ENCODE results near the gene IGF1.

IGF1 gene

DNA sequence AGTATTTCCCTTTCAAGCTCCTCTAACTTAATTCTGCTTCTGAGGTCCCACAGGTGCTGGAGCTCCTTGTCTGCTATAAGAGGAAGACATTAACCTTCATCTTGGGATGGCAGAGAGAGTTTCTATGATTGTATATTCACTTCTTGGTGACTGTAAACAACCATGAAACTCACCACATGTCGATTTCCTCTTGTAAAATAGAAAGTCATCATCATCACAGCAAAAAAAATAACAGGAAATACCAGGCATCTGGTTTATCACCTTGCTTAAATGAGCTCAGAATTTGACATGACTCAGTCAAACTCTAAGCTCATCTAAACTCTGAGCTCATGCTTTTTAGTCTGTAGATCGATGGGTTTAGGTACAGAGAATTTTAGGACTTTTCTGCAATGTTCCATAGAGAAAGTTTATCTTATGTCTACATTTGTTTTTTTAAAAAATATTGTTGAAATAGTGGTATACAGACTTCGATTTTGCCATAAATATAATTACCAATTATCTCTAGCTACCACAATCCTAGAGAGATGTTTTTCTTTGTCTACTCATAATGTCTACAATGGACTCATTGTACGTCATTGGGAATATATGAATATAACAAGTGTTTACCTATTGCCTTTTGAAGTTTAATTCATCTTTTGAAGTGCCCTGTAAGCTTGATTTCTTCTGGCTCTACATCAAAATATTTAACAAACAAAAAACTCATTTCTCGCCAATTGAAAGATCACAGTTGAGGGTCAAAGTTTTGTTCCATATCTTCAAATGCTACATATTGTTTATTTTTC lies 58.4 kb downstream of the IGF1 start:
- no peak for TF ChIP-seq POLR2A (IDR thresholded peaks at IDR 0.05; ENCODE audit: low read depth, low read length)
- no peak for DNase-seq (ENCODE audit: insufficient read length, low spot score)
- FAIRE-seq = no peak

DNA sequence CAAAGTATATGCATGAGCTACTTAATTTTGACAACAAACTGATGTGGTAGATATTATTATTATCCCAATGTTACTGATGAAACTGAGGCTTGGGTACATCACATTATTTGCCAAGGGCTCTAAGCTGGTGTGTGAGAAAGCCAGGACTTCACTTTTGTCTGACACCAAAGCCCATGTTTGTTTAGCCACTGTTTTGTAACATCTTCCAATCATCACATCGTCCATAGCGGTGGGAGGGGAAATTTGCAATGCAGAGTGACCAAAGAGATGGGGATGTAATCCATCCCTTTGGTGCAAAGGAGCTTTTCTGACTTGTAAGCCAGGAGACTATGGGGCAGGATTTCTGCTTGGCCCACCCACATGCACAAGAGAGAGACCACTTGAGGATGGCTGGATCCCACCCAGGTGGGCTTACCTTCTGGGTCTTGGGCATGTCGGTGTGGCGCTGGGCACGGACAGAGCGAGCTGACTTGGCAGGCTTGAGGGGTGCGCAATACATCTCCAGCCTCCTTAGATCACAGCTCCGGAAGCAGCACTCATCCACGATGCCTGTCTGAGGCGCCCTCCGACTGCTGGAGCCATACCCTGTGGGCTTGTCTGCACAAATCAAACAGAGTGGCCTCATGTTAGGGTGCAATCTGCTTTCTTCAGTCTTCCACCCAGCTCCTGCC lies 61.1 kb downstream of the IGF1 start:
- no peak for FAIRE-seq
- TF ChIP-seq POLR2A (IDR thresholded peaks at IDR 0.05; ENCODE audit: low read depth, low read length) = no peak
- no peak for DNase-seq (ENCODE audit: insufficient read length, low spot score)

DNA sequence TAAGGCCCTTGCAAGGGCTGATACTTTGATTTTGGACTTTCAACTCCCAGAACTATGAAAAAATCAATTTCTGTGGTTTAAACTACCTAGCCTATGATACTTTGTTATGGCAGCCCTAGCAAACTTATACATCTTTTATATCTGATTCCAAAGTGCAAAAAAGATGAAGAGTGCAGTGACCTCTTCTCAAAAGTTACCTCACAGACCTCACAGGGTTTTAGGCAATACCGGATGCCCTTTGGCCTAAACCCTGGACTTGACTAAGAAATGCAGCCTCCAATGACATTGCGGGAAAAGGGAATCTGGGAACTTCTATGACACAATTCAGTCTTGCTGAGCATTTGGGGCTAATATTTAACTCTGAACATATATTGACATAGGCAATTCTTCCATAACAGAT lies 63.3 kb downstream of the IGF1 start:
- DNase-seq (ENCODE audit: insufficient read length, low spot score) = no peak
- TF ChIP-seq POLR2A (IDR thresholded peaks at IDR 0.05; ENCODE audit: low read depth, low read length) = no peak
- no peak for FAIRE-seq

DNA sequence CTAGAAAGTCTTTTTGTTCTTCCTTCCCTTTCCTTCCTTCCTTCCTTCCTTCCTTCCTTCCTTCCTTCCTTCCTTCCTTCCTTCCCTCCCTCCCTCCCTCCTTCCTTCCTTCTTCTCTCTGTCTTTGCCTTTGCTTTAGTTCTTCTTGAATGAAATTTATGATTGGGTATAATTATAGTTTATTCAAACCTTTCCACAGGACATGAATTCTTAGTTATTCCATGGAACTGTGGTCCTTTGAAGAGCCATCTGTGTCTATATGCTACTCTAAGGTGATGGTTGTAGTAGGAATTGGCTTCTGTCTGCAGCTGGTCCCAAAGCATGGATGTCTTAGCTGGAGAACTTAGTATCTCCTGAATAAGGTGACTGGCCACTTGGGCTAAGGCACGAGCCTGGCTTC lies 64.8 kb downstream of the IGF1 start:
- TF ChIP-seq POLR2A (IDR thresholded peaks at IDR 0.05; ENCODE audit: low read depth, low read length) = no peak
- DNase-seq (ENCODE audit: insufficient read length, low spot score) (no peak), FAIRE-seq (no peak)

DNA sequence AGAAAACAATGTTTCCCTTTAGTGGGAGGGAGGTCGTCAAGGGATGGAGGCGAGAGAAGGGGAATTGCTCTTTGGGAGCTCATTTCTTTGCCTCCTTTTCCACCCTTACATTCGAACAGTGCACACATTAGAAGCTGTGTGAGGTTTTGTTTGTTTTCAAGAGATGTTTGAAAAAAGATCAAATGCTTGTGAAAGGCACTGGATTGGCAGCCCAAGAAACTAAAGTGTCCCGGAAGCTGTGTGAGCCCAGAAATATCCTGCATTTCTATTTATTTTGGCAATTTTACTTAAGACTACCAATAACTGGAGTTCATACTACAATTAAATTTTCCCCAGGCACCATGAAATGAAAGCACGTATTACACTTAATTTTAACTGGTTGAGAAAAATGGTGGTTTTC lies 67.0 kb downstream of the IGF1 start:
- FAIRE-seq (no peak), DNase-seq (ENCODE audit: insufficient read length, low spot score) (no peak)
- no peak for TF ChIP-seq POLR2A (IDR thresholded peaks at IDR 0.05; ENCODE audit: low read depth, low read length)

DNA sequence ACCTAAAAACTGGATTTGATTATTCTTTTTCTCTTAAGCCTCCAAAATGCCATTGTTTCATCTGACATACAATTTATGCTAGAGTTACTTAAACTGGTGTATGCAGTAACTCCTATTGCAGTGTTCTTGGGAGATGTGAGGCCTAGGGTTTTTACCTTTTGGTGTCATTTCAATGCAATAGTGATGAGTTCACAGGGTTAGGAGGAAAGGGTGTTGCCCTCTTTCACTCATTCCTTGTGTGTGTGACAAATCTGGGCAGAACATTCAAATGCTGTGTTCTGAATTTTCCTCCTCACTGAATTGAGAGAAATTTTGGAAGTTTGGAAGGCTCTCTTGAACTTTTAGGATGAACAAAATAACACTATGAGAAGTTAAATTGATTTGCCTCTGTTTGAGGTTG lies 69.9 kb downstream of the IGF1 start:
- TF ChIP-seq POLR2A (IDR thresholded peaks at IDR 0.05; ENCODE audit: low read depth, low read length) = no peak
- FAIRE-seq = no peak
- no peak for DNase-seq (ENCODE audit: insufficient read length, low spot score)

DNA sequence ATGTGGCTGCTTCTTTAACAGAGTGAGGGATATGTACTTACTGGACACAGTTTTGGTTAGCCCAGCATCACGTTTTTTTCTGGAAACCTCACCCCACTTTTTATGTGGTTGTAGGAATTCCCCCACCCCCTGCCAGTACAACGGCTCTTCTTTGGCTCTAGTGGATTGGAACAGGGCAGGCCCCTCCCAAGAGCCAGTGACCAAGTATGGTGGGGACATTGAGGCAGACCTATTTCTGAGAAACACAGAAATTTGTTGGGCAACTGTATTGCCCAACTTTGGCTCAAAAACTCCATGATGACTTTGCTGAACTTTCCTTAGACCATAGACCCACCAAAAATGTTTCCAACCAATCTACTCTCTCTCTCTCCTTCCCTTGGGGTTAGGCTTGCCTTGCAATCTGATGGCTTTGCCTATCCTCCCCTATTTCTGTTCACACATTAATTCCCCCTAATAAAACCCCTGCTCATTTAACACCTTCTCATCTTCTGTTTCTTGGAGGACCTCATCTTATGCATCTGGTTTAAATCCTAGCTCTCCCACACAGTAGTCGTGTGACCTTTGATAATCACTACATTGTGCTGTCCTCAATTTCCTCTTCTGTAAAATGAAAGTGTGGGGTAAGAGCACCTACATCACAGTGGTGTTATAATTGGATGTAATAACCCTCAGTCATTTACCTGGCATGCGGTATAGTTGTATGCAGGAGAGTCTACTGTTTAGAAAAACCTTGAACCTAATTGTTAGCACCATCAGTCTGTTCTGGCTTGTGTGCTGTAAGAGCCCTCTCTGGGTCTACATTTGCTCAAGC lies 71.7 kb downstream of the IGF1 start:
- no peak for TF ChIP-seq POLR2A (IDR thresholded peaks at IDR 0.05; ENCODE audit: low read depth, low read length)
- FAIRE-seq (no peak), DNase-seq (ENCODE audit: insufficient read length, low spot score) (no peak)

DNA sequence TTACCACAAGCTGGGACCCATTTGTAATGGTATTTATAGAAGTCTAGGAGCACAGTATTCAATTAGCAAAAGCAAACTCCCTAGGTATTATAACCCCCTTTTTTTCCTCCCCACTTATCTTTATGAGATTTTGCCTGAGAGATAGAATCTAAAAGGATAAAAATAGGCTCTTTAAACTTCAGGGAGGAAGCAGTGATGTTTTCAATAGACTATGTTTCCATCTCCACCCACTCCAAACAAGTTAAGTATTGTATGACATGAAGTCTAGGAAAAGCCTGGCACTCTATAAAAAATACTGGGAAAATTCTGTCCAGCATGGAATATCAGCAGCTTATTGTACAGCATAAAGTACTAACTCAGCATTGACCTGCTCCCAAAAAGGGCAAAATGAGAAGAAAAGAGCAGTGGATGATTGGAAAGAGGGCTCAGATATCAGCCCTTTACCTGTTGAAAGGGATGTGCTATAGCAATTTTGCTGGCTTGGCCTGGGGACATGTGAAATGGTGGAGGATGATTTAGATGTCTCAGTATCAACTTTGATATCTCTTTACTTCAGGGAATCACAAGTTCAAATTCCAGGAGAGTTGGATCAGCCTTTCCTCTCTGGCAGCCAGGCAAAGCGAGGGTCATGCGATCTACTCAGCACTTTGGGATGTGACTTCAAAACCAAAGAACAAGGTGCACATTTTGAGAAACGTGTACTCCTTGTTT lies 72.4 kb downstream of the IGF1 start:
- no peak for DNase-seq (ENCODE audit: insufficient read length, low spot score)
- no peak for TF ChIP-seq POLR2A (IDR thresholded peaks at IDR 0.05; ENCODE audit: low read depth, low read length)
- FAIRE-seq = no peak

DNA sequence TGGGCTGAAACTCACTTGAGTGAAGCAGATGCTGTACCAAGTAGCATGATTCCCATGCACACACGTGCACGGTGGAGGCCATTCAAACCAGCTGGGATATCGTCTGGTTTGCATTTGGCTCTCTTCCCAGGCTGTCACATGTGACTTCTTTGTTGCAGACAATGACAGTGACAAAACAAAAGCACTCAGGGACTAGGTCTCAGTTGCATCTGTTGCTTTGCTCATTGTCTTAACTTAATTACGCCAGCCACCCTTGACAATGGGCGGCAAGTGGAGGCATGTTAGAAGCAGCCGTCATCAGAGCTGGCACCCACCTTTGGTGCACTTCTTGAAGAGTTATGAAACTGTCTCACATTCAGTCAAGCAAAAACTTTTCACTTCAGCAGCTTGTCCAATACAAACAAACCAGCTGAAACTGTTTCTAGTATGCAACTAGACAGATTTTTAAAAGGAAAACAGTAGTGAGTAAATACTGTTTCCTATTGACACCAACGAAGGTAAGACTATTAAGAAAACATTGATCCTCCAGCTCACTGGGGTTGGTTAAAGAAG lies 74.3 kb downstream of the IGF1 start:
- FAIRE-seq = no peak
- no peak for TF ChIP-seq POLR2A (IDR thresholded peaks at IDR 0.05; ENCODE audit: low read depth, low read length)
- no peak for DNase-seq (ENCODE audit: insufficient read length, low spot score)

DNA sequence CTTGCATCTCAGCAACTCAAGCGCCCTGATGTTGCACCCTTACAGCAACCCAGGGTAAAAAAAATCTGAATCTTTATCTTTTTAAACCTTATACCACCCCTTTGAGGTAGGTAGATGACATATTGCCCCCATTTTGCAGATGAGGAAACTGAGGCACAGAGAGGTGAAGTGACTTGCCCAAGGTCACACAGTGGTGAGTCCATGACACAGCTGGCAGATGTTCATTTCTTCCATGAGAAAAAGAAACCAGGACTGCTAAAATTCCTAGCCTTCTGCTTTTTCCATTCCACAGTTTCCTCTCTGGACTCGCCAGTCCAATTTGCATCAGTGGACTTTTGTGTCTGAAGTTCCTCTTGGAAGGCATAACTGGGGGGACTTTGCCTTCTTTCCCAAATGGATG lies 79.3 kb downstream of the IGF1 start:
- FAIRE-seq (no peak), DNase-seq (ENCODE audit: insufficient read length, low spot score) (no peak)
- TF ChIP-seq POLR2A (IDR thresholded peaks at IDR 0.05; ENCODE audit: low read depth, low read length) = no peak

DNA sequence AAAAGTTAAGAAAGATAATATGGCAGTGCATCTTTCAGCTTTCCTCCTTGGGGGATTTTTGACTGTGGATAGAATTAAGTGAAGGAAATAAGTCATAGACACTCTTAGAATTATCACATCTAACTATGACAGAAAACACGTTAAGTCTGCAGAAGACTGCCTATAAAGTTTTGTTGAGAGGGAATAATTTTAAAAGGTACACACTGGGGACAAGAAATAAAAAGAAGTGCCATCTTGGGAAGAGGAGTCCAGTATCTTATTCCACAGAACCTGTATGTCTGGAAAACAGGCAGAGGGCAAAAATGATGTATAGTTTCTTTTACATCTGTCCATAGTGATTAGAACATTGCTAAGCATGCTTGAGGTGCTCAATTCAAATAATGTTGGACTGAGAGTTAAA lies 80.7 kb downstream of the IGF1 start:
- FAIRE-seq (no peak), DNase-seq (ENCODE audit: insufficient read length, low spot score) (no peak)
- no peak for TF ChIP-seq POLR2A (IDR thresholded peaks at IDR 0.05; ENCODE audit: low read depth, low read length)

DNA sequence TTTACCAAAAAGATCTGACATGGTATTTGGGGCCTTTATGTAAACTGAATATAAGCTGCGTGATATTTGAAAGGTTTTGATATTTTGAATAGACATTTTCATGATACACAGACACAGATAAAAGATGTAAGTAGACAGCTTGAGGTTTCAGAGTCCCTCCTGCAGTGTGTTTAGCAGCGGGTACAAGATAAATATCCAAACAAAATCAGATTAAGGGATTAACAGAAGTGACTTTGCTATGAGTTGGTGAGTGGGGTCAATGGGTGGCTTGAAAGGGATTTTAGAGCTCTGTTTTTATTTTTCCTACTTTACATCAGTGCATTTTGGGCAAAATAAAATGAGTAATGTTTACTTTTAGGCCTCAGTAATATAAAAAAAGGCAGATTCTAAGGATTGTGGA lies 84.1 kb downstream of the IGF1 start:
- TF ChIP-seq POLR2A (IDR thresholded peaks at IDR 0.05; ENCODE audit: low read depth, low read length) = no peak
- no peak for FAIRE-seq
- no peak for DNase-seq (ENCODE audit: insufficient read length, low spot score)

DNA sequence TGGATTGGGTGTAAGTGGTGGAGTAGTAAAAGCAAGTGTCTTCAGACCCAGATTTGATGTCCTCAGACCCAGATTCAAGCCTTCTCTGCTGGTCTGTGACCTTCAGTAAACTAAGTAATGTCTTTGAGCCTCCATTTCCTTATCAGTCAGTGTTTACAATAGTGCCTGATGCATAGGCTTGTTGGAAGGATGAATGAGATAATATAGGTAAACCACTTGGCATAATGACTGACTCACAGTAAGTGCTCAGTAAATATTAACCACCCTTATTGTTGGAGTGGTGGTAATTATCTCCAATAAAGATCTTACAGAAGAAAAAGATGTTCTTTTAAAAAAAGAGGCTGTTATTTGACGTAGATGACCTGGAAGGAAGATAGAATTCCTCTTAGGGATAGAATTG lies 86.2 kb downstream of the IGF1 start:
- DNase-seq (ENCODE audit: insufficient read length, low spot score) (no peak), FAIRE-seq (no peak)
- no peak for TF ChIP-seq POLR2A (IDR thresholded peaks at IDR 0.05; ENCODE audit: low read depth, low read length)

DNA sequence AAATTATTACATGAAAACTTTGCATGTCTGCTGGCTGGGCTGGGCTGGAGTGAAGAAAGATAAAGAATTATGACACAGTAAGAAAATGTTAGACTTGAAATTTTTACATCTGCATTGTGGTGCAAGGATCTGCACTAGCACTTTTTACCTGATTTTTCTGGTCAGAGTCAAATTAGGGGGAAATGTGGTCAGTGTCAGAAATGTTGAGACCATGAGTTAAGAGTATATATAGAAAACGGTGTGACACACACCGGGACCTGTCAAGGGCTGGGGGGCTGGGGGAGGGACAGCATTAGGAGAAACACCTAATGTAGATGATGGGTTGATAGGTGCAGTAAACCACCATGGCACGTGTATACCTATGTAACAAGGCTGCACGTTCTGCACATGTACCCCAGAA lies 90.3 kb downstream of the IGF1 start:
- DNase-seq (ENCODE audit: insufficient read length, low spot score) (no peak), FAIRE-seq (no peak)
- TF ChIP-seq POLR2A (IDR thresholded peaks at IDR 0.05; ENCODE audit: low read depth, low read length) = no peak
